Prostate gland (tissue), 2 donors: Measurements from ENCODE around the gene NARF. TPM values are rescaled to one million over a fixed set of nuclear protein-coding genes. Genes with fewer than 3 reads are reported as not detected.

Experiments used
- DNase-seq: peaks from one replicate; pipeline ENCODE4 v3.0.0-alpha.2; 2019; ENCODE audit warnings: low spot score
- H3K27ac ChIP-seq, 2 donors: fragments of 200-600 bp; sonication (generic); 2 replicates each; pipeline ENCODE4 v1.5.1; 2017 to 2019
- H3K27me3 ChIP-seq: fragments of 200-600 bp; sonication (generic); replicated peaks from 2 replicates; pipeline ENCODE4 v1.5.1; 2019; ENCODE audit not compliant: insufficient read depth
- H3K36me3 ChIP-seq, 2 donors: fragments of 200-600 bp; sonication (generic); 1 replicate in 1 of 2; 2 replicates in 1 of 2; pipeline versions ENCODE4 v1.5.1 to v1.8.1; 2017 to 2019
- H3K4me1 ChIP-seq: fragments of 200-600 bp; sonication (generic); replicated peaks from 2 replicates; pipeline ENCODE4 v1.5.1; 2019
- H3K4me3 ChIP-seq, 2 donors: fragments of 200-600 bp; sonication (generic); 2 replicates each; pipeline ENCODE4 v1.5.1; 2017 to 2019
- H3K9me3 ChIP-seq: fragments of 200-600 bp; sonication (generic); 2 replicates; pipeline ENCODE4 v1.5.1; 2017
- POLR2A ChIP-seq: fragments of 450-650 bp; IDR thresholded peaks from one replicate; pipeline ENCODE4 v1.6.1; 2016; ENCODE audit warnings: antibody characterized with exemption, mild to moderate bottlenecking
- POLR2AphosphoS5 ChIP-seq: sonication (generic); formaldehyde crosslinking; IDR thresholded peaks from one replicate; pipeline ENCODE4 v1.6.1; 2017; ENCODE audit warnings: antibody characterized with exemption
- WGBS: methylation state at CpG from one replicate; pipeline ENCODE4 v1.1.5; 2018; 5-methylcytosine and 5-hydroxymethylcytosine counted together
- intact Hi-C: fragments of 100-400 bp; cut with DNase I; formaldehyde crosslinking; loops from one replicate; pipeline ENCODE4 v1.14.2; 2022
- total RNA-seq, 2 donors: library from RNA; depleted of rRNA; stranded (reverse); fragments of >200 nt; gene quantifications; one replicate each; pipeline ENCODE4 v1.1.0, GENCODE V29; 2016
- TF ChIP-seq, protein P1 (sequence below), 4 experiments: fragments of 200-600 bp in 2 of 4; fragments of 450-650 bp in 2 of 4; sonication (generic) in 2 of 4; IDR thresholded peaks; 1 replicate in 3 of 4; 2 replicates in 1 of 4; pipeline ENCODE4 v1.5.1; 2016 to 2019; ENCODE audit warnings: antibody characterized with exemption in 4 of 4, mild to moderate bottlenecking in 2 of 4, moderate library complexity in 2 of 4

The NARF gene
- total RNA-seq, 2 donors from 2014 or later, result 38.4 to 68.1 TPM

GRCh38 chr17:82470065-82470464, 11.5 kb downstream of the NARF start:
- TF ChIP-seq POLR2AphosphoS5, result no peak
- TF ChIP-seq POLR2A, result no peak
- TF ChIP-seq, protein P1, sequence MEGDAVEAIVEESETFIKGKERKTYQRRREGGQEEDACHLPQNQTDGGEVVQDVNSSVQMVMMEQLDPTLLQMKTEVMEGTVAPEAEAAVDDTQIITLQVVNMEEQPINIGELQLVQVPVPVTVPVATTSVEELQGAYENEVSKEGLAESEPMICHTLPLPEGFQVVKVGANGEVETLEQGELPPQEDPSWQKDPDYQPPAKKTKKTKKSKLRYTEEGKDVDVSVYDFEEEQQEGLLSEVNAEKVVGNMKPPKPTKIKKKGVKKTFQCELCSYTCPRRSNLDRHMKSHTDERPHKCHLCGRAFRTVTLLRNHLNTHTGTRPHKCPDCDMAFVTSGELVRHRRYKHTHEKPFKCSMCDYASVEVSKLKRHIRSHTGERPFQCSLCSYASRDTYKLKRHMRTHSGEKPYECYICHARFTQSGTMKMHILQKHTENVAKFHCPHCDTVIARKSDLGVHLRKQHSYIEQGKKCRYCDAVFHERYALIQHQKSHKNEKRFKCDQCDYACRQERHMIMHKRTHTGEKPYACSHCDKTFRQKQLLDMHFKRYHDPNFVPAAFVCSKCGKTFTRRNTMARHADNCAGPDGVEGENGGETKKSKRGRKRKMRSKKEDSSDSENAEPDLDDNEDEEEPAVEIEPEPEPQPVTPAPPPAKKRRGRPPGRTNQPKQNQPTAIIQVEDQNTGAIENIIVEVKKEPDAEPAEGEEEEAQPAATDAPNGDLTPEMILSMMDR (IDR thresholded peaks at IDR 0.05), result no peak
- H3K4me1 ChIP-seq, result no peaks in the 10 kb centered on the region
- no peaks in the 10 kb centered on the region for H3K27me3 ChIP-seq
- peaks cover 2 to 5% of the 10 kb centered on the region in 2 donors for H3K36me3 ChIP-seq
- no peak for DNase-seq
- 94% methylated on average over 7 of the region's 7 CpGs for WGBS
- H3K4me3 ChIP-seq, result no peak overlapping the region
- intact Hi-C loops, result no loop called here
- no peaks in the 10 kb centered on the region for H3K9me3 ChIP-seq
- no peak overlapping the region for H3K27ac ChIP-seq

DNA sequence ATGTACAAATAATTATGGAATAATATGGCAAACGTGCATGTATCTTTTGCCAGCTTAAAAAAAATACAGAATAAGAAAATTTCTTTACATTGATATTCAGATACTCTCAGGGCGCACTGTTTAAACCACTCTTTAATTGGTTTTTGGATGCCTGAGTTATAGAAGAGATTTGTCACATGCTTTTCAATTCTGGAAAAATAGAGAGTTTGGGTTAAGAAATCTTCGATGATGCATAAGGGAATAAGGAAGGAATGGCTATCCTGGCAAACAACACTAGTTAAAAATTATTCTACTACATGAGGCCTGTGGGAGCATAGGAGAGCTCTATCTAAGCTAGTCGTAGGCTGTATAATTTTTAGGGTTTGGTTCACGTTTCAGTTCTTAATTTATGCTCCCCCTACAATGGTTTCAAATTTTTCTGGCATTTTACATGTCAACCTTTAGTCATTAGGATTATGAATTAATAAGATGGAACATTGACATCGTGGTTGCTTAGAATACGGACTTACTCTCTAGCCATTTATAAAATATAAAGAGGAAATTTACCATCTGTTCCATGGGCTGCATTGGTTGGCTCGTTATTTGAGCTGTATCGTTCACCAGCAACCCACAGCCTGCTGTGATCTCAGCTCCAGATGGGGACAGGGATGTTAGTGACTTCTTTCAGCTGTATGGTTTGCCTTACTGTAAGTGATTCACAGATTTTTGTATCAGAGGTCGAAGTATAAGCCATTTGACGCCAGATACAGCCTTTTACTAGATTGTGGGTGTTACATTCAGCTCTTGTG, 15.9 kb downstream of the NARF start:
- 84% methylated on average over 11 of the region's 11 CpGs for WGBS
- peaks cover 0 to 8% of the 10 kb centered on the region in 2 donors for H3K36me3 ChIP-seq
- DNase-seq, result no peak

GRCh38 chr17:82475458-82475857, 16.9 kb downstream of the NARF start:
- Histone ChIP-seq H3K4me3 (no peak overlapping the region), H3K4me1 (no peaks in the 10 kb centered on the region), H3K27me3 (no peaks in the 10 kb centered on the region), H3K9me3 (no peaks in the 10 kb centered on the region), H3K36me3 (peaks cover 0 to 17% of the 10 kb centered on the region in 2 donors), H3K27ac (no peak overlapping the region)
- intact Hi-C loops, result no loop called here
- TF ChIP-seq POLR2A (no peak), POLR2AphosphoS5 (no peak)
- TF ChIP-seq, protein P1 (IDR thresholded peaks at IDR 0.05), result no peak
- WGBS, result 88% methylated on average over 8 of the region's 8 CpGs
- DNase-seq, result no peak

More for the DNA sequence above, 15.9 kb downstream of the NARF start:
- H3K9me3 ChIP-seq, result no peaks in the 10 kb centered on the region
- H3K27me3 ChIP-seq, result no peaks in the 10 kb centered on the region
- no peak overlapping the region for H3K27ac ChIP-seq
- no peak overlapping the region for H3K4me3 ChIP-seq
- intact Hi-C loops, result no loop called here
- H3K4me1 ChIP-seq, result no peaks in the 10 kb centered on the region
- no peak for TF ChIP-seq POLR2AphosphoS5
- TF ChIP-seq, protein P1 (IDR thresholded peaks at IDR 0.05), result no peak
- no peak for TF ChIP-seq POLR2A

GRCh38 chr17:82477934-82478333, 19.4 kb downstream of the NARF start:
- Histone ChIP-seq H3K4me3 (no peak overlapping the region), H3K27ac (no peak overlapping the region), H3K27me3 (no peaks in the 10 kb centered on the region), H3K4me1 (no peaks in the 10 kb centered on the region), H3K36me3 (peaks cover 0 to 17% of the 10 kb centered on the region in 2 donors), H3K9me3 (no peaks in the 10 kb centered on the region)
- intact Hi-C loops, result no loop called here
- no peak for DNase-seq
- no peak for TF ChIP-seq POLR2AphosphoS5
- no peak for TF ChIP-seq POLR2A
- TF ChIP-seq, protein P1 (IDR thresholded peaks at IDR 0.05), result no peak
- 93% methylated on average over 8 of the region's 8 CpGs for WGBS

- Histone ChIP-seq H3K4me3 (no peak overlapping the region), H3K4me1 (no peaks in the 10 kb centered on the region), H3K36me3 (peaks cover 0 to 24% of the 10 kb centered on the region in 2 donors), H3K9me3 (no peaks in the 10 kb centered on the region), H3K27me3 (no peaks in the 10 kb centered on the region), H3K27ac (no peak overlapping the region)
- WGBS, result 79% methylated on average over 5 of the region's 5 CpGs
- no peak for DNase-seq
- TF ChIP-seq POLR2AphosphoS5, result no peak
- no peak for TF ChIP-seq POLR2A
- TF ChIP-seq, protein P1 (IDR thresholded peaks at IDR 0.05), result no peak
- intact Hi-C loops, result no loop called here
Measured at GRCh38 chr17:82479602-82480001, 21.1 kb downstream of the NARF start.
